Activated naive CD4-positive, alpha-beta T cell treated with anti-CD3 and anti-CD28 coated beads, Interleukin-2, amount 50 U/mL, for 16 hours (primary cell): ENCODE data around the gene AXDND1.
"Not testable (repeated sequence)": the region's sequence is repeated elsewhere in the genome, so short reads cannot be mapped to it uniquely, and the experiment has no call there.

Source experiments
- DNase-seq: peaks from one replicate; pipeline ENCODE4 v3.0.0-alpha.2; 2020

The AXDND1 gene, protein sequence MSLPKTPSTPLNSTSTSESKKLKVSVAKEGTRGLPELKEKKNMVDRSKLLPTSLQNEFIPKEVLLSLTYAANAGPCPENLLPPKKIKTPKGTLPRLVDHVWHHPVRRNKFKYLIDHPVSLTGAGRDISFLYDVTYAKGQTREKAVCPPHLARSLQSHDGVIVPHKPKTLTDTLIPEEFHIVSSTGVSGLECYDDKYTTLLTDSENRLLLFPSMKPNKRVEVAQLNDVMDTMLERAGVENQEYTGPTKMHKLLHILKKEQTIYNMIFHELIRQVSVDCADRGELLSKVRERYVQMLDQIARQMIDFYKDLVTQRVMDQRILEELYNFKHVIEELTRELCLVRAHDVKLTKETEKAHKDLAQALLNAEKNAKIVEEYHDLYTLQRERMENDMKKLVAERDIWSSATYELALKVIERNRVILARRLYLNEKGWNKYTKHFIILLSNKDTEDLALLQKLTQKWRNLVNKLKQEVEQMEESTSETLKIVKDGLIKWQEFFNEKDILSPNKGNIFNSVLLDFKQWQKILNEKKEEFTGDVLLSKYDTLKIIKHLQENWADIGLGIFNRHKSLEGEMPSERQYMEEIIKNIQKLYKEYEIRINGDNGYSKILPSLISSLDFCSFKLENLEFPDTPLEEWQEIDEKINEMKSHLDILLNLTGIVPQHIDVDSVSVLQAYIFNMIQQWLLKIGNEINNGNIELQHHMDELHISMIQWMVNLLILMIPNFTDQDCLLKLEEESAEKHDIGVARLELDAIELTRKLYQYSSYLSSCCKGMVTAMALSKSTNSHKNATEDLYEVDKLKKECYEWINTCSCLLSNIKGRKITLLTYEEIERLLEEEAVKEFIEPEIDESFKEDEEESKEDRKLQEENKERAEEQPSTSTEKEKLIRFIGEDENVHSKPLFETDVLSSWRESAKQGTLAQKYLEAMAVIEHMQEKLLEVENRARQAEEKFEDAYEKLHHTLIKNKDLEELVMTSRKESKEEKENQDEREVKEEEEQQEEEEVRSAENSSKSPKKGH

GRCh38 chr1:179365342-179366092 lies at the start of gene AXDND1:
AXDND1 (plus strand) TSS chr1:179365971; CDS start chr1:179366510, 539 bp downstream.
- DNase-seq, result peak; percentile 88

DNA sequence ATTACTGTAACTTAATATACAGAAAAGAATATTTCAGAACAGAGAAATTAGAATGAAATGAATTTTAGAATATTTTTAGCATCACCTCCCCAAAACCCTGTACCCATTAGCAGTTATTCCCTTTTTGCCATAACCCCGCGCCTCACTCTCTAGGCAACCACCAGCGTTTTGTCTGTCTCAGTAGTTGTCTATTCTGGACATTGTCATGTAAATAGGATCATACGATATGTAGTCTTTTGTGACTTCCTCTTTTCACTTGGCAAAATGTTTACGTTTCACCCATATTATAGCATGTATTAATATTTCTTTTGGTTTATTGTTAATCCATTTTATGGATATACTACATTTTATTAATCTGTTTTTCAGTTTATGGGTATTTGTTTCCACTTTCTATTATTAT lies 47.3 kb upstream of the AXDND1 start:
- no peak for DNase-seq

DNA sequence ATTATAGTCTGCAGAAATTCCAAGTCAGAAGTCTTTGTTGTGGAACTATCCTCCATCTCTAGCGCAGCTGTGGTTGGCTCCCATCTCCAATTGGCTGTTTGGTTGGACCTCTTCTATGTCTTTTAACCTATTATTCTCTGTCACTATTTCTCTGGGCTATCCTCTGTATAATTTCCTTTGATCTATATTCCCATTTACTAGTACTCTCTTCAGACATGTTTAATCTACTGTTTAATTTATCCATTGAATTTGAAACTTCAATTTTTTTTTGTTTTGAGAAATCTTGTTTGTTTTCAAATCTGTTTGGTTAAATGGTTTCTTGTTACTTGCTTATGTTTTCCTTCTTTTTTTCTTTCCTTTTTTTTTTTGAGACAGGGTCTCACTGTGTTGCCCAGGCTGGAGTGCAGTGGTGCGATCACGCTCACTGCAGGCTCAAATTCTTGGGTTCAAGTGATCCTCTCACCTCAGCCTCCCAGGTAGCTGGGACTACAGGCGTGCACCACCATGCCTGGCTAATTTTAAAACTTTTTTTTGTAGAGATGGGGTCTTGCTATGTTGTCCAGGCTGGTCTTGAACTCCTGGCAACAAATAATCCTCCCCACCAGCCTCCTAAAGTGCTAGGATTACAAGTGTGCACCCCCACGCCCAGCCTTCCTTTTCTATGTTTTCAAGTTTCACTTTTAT lies 44.1 kb upstream of the AXDND1 start:
- DNase-seq, result no peak

- DNase-seq, result no peak
Measured at GRCh38 chr1:179322557-179322956, 43.2 kb upstream of the AXDND1 start.

GRCh38 chr1:179323436-179323835 lies 42.3 kb upstream of the AXDND1 start:
- DNase-seq, result no peak

DNA sequence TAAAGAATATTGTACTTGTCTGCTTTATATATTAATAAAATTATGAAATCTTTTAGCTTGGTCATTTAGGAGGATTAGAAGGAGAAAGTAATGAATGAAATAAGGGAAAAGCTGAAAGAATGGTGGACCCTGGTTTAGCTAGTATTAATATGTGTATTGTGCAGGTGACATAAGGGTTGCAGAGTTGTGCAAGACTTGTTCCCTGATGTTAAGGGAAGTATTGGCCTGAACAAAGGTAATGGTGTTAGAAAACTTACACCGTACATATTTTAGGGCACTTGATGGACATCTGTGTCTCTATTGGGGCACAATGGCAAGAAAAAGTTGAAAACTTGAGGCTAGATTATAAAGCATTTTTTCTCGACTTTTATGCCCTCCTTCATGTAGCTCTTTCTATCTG lies 39.9 kb upstream of the AXDND1 start:
- no peak for DNase-seq

DNA sequence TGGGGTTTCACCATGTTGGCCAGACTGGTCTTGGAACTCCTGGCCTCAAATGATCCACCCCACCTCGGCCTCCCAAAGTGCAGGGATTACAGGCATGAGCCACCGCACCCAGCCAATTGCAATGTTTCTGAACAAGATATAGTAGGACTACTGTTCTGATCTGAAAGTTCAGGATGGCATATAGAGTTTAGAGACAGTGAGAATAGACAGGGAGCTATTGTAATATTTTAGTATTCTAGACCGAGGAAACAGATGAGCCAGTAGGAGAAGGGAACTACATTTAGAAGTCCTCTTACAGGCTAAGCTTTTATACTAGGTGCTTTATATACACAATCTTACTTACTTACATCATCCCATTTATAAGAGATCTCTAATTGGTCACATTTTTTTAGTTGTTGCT lies 39.0 kb upstream of the AXDND1 start:
- no peak for DNase-seq

GRCh38 chr1:179327196-179327595 lies 38.6 kb upstream of the AXDND1 start:
- no peak for DNase-seq

DNA sequence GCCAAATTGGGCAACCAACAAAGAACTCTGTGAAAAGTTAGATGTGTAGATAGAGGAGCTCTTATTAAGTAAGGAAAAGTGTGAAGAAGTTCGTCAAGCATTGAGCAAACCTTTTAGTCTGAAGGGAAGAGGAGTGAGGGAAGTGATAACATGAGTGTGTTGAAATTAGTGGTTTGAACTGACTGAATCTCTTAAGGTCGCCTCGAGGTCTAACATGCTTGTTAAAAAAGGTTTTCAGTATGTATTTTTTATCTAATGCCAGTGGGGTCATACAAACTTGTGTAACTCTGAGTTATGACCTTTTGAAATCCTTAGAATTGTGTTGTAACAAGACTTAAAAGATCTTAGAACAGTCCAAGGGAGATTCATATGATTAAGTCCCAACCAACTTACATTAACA lies 38.1 kb upstream of the AXDND1 start:
- DNase-seq, result no peak

DNA sequence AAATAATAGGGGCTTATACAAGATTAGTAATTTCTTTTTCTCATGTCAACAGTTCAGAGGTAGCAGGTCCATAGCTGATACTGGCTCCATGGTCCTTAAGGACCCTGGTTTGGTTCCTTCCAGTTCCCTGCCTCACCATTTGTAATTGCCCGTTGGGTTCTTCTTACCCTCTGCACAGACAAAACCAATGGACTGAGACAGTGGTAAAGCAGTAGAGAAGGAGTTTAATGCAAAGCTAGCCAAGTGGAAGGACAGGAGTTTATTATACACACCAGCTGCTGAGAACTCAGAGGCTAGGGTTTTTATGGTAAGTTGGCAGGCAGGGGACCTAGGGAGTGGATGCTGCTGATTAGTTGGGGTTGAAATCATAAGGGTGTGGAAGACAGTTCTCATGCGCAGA lies 35.9 kb upstream of the AXDND1 start:
- no peak for DNase-seq

GRCh38 chr1:179334440-179334839 lies 31.3 kb upstream of the AXDND1 start:
- no peak for DNase-seq

DNA sequence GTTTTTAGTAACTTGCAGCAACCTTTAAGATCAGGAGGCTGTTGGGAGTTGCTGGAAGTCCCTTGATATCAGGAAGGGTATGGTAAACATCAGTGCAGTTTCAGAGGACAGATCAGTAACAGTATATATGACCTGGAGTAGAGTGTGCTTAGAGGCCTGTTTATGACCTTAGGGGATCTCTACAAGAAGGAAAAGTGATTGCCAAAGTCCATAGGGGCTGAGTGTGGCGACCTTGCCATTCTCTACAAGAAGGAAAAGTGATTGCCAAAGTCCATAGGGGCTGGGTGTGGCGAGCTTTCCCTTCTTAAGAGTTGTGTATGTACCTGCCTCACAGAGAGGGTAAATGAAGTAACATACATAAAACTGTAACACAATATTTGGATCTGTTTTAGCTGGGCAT lies 28.5 kb upstream of the AXDND1 start:
- DNase-seq, result no peak

GRCh38 chr1:179337942-179338560 lies 27.7 kb upstream of the AXDND1 start:
- no peak for DNase-seq

- no peak for DNase-seq
Measured at GRCh38 chr1:179340918-179341317, 24.9 kb upstream of the AXDND1 start.

DNA sequence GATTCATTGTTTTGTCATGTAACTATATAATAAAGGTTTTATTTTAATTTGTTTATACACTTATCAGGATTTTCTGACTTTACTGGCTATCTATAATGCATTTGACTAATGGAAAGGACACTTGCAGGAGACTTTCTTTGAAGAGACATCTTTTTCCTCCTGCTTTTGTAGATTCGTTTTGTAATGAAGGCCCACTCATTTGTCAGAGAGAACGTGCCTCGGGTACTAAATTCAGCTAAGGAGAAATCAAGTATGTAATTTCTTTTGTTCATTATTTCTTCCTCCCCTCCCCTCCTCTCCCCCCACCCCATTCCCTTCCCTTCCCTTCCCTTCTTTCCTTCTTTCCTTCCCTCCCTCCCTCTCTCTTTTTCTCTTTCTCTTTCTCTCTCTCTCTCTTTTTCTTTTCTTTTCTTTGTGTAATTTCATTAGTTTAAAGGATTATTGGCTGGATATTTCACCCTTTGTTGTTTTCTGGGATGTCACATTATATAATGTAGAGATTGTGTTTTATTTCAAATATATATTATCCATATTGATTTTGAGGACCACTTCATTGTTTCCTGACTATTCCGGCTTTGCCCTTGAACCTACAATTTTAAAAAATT lies 23.7 kb upstream of the AXDND1 start:
- DNase-seq, result no peak

GRCh38 chr1:179342740-179343404 lies 22.9 kb upstream of the AXDND1 start:
- no peak for DNase-seq

- no peak for DNase-seq
Measured at GRCh38 chr1:179351281-179351680, 14.5 kb upstream of the AXDND1 start.

GRCh38 chr1:179352236-179352635 lies 13.5 kb upstream of the AXDND1 start:
- no peak for DNase-seq

- no peak for DNase-seq
Measured at GRCh38 chr1:179353546-179353945, 12.2 kb upstream of the AXDND1 start.

- DNase-seq, result not testable (repeated sequence)
Measured at GRCh38 chr1:179361631-179362030, 4.1 kb upstream of the AXDND1 start.
